GM18870 (cell line): ENCODE results near the gene PSMA6.
"Not testable (repeated sequence)": the region's sequence is repeated elsewhere in the genome, so short reads cannot be mapped to it uniquely, and the experiment has no call there.

ENCODE experiments used
- ATAC-seq: cut with Tn5 transposase; IDR thresholded peaks from one replicate; pipeline ENCODE4 v1.9.1; 2021; ENCODE audit warnings: moderate library complexity; ENCODE audit not compliant: unreplicated experiment

PSMA6 gene

GRCh38 chr14:35341751-35342488, 49.7 kb downstream of the PSMA6 start:
- ATAC-seq = no peak

- ATAC-seq = no peak
Measured at GRCh38 chr14:35342489-35343010, 50.4 kb downstream of the PSMA6 start.

GRCh38 chr14:35343702-35344101, 51.5 kb downstream of the PSMA6 start:
- no peak for ATAC-seq

GRCh38 chr14:35344107-35344807, 52.1 kb downstream of the PSMA6 start:
- no peak for ATAC-seq

GRCh38 chr14:35346738-35347322, 54.6 kb downstream of the PSMA6 start:
- no peak for ATAC-seq

GRCh38 chr14:35347323-35348043, 55.3 kb downstream of the PSMA6 start:
- no peak for ATAC-seq

- ATAC-seq = not testable (repeated sequence)
Measured at GRCh38 chr14:35348044-35348380, 55.8 kb downstream of the PSMA6 start.

GRCh38 chr14:35349496-35350365, 57.5 kb downstream of the PSMA6 start:
- no peak for ATAC-seq

- ATAC-seq = no peak
Measured at GRCh38 chr14:35351497-35351896, 59.3 kb downstream of the PSMA6 start.

- no peak for ATAC-seq
Measured at GRCh38 chr14:35351897-35352273, 59.7 kb downstream of the PSMA6 start.

- ATAC-seq = no peak
Measured at GRCh38 chr14:35352274-35353233, 60.4 kb downstream of the PSMA6 start.

- no peak for ATAC-seq
Measured at GRCh38 chr14:35353409-35354172, 61.4 kb downstream of the PSMA6 start.

- ATAC-seq = not testable (repeated sequence)
Measured at GRCh38 chr14:35355235-35355634, 63.1 kb downstream of the PSMA6 start.

- peak; percentile 40 for ATAC-seq
Measured at GRCh38 chr14:35355981-35356841, 64.0 kb downstream of the PSMA6 start.

GRCh38 chr14:35359655-35360054, 67.5 kb downstream of the PSMA6 start:
- ATAC-seq = not testable (repeated sequence)

- no peak for ATAC-seq
Measured at GRCh38 chr14:35361141-35361480, 68.9 kb downstream of the PSMA6 start.

- ATAC-seq = no peak
Measured at GRCh38 chr14:35362450-35362849, 70.3 kb downstream of the PSMA6 start.

GRCh38 chr14:35362911-35363374, 70.8 kb downstream of the PSMA6 start:
- ATAC-seq = no peak
